ENCODE measurements around the gene ASAP2.

DNA sequence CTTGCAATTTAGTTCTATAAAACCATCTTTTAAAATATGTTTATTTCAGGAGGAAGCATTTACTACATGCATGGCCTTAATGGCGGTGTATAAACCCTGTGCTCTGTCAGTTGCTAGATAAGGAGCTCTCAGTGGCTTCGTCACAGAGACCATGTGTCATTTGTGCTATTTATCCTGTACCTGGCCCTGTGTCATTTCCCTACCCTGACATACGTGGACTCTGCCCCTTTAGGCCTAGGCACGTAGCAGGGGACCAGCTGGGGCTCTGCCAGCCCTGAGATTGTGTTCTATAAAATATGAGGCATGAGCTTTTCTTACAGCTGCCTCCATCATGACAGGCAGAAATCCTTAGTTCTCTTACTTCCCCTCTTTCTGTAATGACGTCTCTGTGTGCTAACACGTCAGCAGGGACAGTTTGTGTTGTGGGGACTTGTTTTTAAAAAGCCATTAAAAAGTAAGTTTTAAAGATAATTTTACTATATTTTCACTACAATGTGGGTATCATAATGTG is 128.8 kb downstream of the ASAP2 start:
- no peak for TF ChIP-seq POLR2AphosphoS5 (IDR thresholded peaks at IDR 0.05; ENCODE audit: borderline replicate concordance, low read depth, low read length)
- TF ChIP-seq EZH2 (IDR thresholded peaks at IDR 0.05), result no peak
- no peak for TF ChIP-seq FOXP2 (optimal IDR thresholded peaks at IDR 0.05; ENCODE audit: control extremely low read depth, extremely low read length, insufficient read depth)

All from SK-N-MC (cell line).